Right ventricle myocardium superior (tissue), 1 donor: ENCODE data around the gene CDC45. TPM values are rescaled to one million over a fixed set of nuclear protein-coding genes. Genes with fewer than 3 reads are reported as not detected.
A peak's percentile ranks its signal among the peaks of the same experiment; 100 is the strongest.
"Not testable (repeated sequence)": the region's sequence is repeated elsewhere in the genome, so short reads cannot be mapped to it uniquely, and the experiment has no call there.

Experiments used
- ATAC-seq: fragments of 200-7000 bp; cut with Tn5 transposase; one replicate; pipeline ENCODE4 v1.9.1; 2020; ENCODE audit warnings: mild to moderate bottlenecking; ENCODE audit not compliant: poor library complexity
- DNase-seq: peaks from one replicate; pipeline ENCODE4 v3.0.0-alpha.2; 2020
- intact Hi-C: fragments of 100-400 bp; cut with DNase I; formaldehyde crosslinking; loops from one replicate; pipeline ENCODE4 v1.11.2; 2022
- long read RNA-seq: library from polyadenylated mRNA; unstranded; transcript quantifications from one replicate; pipeline ENCODE4 v2.0.0, GENCODE V29; 2021
- total RNA-seq: library from RNA; stranded (reverse); fragmentation: NEBNext Ultra II Directional; extraction: Animal tissue kit (Norgen Biotek cat#: 25700); gene quantifications from one replicate; pipeline ENCODE4 v1.2.1, GENCODE V29; 2021
- donor health status: DM: no; HTN: yes; CAD: no; lungs with severe emphysema.

CDC45 gene, protein sequence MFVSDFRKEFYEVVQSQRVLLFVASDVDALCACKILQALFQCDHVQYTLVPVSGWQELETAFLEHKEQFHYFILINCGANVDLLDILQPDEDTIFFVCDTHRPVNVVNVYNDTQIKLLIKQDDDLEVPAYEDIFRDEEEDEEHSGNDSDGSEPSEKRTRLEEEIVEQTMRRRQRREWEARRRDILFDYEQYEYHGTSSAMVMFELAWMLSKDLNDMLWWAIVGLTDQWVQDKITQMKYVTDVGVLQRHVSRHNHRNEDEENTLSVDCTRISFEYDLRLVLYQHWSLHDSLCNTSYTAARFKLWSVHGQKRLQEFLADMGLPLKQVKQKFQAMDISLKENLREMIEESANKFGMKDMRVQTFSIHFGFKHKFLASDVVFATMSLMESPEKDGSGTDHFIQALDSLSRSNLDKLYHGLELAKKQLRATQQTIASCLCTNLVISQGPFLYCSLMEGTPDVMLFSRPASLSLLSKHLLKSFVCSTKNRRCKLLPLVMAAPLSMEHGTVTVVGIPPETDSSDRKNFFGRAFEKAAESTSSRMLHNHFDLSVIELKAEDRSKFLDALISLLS
- total RNA-seq = 0.62 TPM
- long read RNA-seq = 0 reads

DNA sequence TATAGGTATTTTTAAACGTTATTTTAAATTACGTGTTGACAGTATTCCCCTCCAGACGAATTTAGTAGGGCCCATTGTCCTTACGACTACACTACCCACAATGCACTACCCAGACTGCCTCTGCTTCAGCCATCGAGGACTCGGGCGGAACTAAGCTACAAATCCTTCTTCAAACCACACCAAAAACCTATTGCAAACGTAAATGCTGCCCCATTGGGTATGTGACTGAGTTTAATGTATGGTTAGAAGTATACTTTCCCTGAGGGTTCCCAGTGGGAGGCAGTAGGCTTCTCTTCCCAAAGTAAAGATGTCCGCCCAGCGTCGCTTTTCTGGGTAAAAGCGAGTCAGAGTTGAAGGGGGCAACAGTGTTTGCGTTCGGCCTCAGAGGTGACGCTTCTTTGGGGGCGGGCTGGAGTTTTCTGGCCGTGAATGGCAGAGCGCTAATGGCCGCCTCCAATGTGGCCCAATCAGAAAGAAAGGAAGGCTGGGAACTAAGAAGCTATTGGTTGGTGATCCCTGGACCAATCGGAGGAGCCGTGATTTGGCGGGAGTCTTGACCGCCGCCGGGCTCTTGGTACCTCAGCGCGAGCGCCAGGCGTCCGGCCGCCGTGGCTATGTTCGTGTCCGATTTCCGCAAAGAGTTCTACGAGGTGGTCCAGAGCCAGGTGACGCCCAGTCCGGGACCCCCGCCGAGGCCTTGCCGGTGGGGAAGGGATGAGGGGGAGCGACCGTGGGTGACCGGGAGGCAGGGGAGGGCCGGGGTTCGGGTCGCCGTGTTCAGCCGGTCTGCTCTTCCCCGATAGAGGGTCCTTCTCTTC lies at the start of gene CDC45:
Gene CDC45, plus strand, starts transcription at position 566 of the 818 bp plus-strand sequence. Its CDS starts 49 bp downstream, at position 615.
- DNase-seq (peak; percentile 97), ATAC-seq (peak; percentile 97)
- intact Hi-C loops = loop anchor here (10.0 kb wide), 1 partner anchor 95 kb away; no protein-coding TSS in a partner anchor

DNA sequence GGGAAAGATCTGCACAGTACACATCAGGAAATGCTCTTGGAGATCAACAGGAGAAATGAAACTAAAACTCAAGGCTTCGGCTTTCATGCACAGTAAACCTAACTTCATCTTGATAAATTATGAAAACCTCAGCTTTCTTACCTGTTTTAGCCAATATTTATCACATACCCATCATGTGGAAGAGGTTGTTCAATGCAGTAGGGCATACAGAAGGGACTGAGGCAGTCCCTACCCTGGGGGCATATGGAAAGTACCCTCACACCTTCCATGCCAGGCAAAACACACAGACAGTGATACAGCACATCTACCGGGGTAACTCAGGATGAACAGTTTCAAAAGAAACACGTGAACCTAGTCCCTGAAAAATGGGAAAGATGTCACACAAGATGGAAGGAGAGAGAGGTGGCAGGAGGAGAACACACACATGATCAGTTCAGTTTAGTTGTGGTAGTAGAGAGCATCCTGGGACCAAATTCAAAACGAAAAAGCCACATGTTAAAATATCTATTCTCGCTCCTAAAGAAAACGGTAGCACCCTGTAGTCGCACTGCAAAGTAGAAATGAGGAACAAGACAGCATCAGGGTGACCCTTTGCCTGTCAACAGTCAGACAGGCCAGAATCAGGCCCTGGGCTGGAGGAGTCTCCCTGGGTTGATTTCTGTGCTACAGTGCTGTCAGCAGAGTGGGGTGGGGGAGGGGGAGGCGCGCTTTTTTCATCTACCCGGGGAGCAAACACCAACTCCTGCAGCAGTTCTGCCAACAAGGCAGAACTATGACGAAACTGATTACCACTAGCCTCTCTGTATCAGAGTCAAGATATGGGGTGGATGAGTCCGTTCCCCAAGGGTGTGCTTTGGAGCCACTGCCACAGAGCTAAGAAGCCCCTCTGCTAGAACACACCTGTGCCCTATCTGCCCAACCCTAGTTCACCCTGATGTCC lies 49.5 kb upstream of the CDC45 start:
- ATAC-seq = no peak
- DNase-seq = peak; percentile 46
- intact Hi-C loops = no loop called here

DNA sequence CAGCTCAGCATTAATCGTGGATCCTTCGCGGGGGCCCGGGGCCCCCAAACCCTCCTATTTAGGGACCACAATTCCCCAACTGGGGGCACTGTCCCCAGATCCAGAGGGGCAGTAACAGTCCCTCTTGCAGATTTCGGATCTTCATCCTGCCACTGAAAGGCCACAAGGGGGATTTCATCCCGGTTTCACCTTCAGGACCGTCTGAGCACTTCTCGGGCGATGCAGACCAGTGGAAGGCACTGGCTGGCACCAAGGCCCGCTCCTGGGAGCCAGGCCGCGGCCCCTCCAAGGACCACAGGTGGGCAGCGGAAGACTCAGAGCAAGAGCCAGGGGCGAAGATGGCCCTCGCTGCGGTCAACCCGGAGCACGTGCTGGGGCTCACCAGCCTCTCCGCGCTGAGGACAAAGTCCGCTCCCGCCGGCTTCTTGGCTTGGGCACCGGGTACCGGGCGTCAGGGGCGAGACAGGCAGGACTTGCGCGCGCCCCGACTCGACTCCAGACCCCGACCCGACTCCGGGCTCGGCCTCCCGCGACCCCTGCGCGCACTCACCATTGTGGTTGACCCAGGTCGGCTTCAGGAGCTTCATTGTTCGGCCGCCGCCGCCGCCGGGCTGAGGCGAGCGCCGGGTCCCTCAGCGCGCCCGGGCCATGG lies 48.7 kb upstream of the CDC45 start:
- DNase-seq (peak; percentile 51), ATAC-seq (no peak)
- intact Hi-C loops = no loop called here

DNA sequence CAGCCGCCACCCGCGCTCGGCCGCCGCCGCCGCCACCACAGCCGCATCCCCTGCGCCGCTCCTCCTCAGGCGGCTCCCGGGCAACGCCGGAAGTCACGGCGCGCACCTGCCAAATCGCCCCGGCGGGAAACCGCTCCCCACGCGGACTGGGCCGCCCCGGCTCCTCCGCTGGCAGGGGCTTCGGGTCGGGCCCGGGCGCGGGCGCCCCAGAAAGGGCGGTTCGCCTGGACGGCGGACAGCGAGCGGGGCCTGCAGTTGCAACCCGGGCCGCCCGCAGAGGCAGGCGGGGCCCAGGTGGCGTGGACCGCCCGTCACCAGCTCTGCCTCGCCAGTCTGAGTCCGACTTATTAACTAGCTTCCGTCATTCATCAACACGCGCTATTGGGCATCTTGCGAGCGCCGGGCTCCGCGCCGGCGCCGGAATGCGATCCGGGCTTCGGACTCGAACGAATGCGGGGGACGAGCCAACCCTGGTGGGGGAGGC lies 48.0 kb upstream of the CDC45 start, which contains the start of gene HIRA:
Gene HIRA, minus strand, starts transcription at position 85 of the 484 bp plus-strand sequence. CDS start 257 bp downstream, outside the sequence.
- intact Hi-C loops = no loop called here
- ATAC-seq = peak; percentile 86
- DNase-seq = peak; percentile 88

DNA sequence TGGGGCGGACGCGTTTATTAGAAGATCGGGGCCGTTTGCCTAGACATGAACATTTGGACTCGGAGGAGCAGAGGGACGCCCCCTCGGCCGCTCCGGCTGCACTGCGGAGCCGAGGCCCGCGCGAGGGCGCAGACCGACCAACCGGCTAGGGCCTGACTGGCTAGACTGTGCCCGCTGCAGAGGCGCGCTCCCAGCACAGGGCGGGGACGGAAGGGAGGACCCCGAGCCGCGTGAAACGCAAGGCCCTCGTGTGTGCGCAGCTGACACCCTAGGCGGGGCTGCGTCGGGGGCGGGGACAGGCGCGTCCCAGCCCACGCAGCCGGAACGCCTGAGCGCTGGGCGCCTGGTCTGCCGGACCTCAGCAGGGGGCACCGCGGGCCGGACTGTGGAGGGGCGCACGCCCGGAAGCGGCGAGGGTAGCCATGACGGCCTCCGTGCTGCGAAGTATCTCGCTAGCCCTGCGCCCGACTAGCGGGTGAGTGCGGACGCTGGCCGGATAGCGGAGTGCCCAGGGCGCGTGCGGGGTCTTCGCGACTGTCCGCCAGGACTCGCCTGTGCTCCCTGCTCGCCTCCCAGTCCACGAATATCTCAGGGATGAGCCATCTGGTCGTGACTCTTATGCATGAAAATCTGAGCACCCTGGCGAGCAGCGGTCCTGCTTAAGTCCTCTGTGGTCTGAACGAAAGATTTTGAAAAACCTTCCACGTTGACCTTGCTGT lies 47.4 kb upstream of the CDC45 start, which contains the start of gene MRPL40:
Gene MRPL40, plus strand, starts transcription at position 413 of the 719 bp plus-strand sequence. Its CDS starts 10 bp downstream, at position 423.
- intact Hi-C loops = no loop called here
- ATAC-seq = peak; percentile 97
- peak; percentile 96 for DNase-seq

DNA sequence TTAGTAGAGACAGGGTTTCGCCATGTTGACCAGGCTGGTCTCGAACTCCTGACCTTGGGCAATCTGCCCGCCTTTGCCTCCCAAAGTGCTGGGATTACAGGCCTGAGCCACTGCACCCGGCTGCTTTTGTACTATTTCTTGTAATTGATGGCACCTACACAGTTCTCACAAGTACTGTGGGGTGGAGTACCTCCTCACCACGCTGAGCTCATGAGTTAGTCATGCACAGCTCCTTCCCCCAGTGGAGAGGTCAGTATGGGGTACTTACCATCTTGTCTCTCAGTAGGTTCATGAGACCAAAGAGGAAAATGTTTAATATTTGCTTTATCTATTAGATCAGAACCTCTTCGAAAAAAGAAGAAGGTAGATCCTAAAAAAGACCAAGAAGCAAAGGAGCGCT lies 45.3 kb upstream of the CDC45 start:
- intact Hi-C loops = no loop called here
- ATAC-seq (no peak), DNase-seq (no peak)

DNA sequence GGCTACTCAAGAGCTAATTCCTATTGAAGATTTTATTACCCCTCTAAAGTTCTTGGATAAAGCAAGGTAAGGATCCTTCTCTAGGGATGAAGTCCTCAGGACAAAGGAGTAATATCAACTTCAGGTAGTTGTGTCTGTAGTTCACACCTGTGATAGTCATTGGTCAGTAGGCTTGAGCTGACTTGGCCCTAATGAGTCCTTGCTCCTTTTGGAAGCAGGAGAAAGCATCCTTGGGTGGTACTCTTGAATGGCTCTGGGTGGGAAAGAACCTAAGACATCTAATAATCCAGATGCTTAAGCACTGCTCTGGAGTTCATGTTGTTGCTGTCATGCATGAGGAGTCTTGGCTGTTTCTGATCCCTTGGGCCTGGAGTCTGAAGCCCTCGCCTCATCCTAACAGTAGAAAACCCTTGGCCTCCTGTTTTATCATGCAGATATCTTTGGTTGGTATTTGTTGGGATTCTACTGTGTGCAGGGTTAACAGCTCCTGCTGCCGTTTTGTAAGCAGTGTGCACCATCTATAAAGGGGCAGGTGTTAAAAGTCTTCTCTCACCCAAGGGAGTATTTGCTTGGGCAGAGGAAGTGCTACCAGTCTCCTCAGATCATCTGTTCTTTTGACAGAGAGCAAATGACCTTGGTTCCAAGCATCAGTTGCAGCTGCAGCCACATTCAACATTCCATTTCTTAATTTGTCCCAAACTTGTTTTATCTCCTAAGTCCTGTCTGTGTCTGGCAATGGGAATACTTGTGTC lies 44.7 kb upstream of the CDC45 start:
- intact Hi-C loops = no loop called here
- ATAC-seq (no peak), DNase-seq (no peak)

DNA sequence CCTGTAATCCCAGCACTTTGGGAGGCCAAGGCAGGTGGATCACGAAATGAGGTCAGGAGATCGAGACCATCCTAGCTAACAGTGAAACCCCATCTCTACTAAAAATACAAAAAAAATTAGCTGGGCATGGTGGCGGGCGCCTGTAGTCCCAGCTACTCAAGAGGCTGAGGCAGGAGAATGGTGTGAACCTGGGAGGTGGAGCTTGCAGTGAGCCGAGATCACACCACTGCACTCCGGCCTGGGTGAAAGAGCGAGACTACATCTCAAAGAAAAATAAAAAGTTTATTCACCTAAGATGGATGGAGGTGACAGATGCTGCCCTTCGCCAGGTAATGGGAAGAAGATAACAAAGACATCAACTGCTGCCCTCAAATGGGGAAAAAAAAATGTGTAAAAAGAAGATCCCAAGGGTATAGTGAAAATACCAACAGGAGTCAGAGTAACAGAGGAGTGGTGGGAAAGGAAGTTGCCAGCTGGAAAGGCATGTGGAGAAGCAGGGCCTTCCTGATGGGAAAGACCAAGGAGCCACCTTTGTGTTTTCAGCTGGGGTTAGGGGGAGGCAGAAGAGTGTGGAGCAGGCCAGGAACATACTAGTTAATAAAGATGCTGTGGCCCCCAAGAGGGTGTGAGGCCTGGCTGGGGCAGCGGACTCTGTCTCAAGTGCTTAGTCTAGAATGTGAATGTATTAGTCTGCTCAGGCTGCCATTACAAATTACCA lies 43.1 kb upstream of the CDC45 start:
- DNase-seq, intact Hi-C loops, ATAC-seq: not testable (repeated sequence)

DNA sequence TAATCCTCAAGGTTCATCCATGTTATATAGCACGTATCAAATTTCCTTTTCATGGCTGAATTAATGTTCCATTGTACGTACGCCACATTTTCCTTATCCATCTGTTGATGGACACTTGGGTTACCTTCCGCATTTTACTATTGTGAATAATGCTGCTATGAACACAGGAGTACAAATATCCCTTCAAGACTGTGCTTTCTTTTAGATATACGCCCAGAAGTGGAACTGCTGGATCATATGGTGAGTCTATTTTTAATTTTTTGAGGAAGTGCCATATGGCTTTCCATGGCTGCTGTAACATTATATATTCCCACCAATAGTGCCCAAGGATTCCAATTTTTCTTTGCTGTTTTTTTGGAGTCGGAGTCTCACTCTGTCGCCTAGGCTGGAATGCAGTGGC lies 41.4 kb upstream of the CDC45 start:
- ATAC-seq (no peak), DNase-seq (no peak)
- intact Hi-C loops = no loop called here

DNA sequence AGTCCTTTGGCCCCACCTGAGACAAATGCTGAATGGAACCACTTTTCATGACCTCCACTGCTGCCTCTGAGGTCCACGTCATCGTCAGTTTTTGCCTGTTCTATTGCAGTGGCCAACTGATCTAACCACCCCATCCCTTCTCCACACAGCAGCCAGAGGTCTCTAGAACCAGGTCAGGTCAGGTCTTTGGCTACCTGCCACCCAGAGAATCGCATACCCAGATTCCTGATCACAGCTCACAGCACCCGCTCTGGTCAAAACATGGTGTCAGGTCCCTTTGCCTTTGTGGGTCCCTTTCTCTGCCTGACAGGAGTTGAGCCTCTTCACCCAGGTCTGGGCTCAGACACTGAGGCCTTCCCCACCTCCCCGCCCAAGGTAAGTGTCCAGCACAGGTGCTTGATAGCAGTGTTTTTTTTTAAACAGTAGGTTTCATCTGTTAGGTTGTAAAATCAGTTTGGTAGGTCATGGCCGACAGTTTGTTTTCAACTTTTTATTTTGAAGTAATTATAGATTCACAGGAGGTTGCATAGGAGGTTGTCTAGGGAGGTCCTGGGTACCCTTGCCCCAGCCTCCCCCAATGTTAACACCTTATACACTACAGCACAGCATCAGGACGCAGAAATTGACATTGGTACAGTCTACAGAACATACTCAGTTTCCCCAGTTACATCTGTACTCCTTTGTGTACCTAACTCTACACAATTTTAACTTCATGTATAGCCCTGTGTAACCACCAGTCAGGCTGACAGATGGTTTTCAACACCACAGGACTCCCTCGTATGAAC lies 39.1 kb upstream of the CDC45 start:
- peak; percentile 45 for ATAC-seq
- intact Hi-C loops = no loop called here
- DNase-seq = no peak

DNA sequence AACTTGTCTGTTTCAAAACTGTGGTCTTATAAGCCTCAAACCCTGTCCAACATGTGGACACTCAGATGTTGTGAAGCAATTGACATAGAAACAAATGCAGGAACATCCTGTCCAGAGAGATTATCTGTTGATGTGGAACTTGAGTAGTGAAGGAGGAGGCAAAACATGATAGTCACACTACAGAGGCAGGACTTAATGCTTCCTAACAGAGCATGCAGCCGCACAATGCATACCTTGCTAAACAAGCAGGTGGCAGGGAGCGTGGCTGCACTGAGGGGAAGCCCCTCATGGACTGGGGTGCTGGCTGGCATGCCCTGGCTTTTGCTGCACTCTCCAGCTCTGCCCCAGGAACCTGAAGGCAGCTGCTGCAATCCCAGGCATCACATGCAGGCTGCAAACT lies 37.6 kb upstream of the CDC45 start:
- intact Hi-C loops = no loop called here
- ATAC-seq = no peak
- no peak for DNase-seq

DNA sequence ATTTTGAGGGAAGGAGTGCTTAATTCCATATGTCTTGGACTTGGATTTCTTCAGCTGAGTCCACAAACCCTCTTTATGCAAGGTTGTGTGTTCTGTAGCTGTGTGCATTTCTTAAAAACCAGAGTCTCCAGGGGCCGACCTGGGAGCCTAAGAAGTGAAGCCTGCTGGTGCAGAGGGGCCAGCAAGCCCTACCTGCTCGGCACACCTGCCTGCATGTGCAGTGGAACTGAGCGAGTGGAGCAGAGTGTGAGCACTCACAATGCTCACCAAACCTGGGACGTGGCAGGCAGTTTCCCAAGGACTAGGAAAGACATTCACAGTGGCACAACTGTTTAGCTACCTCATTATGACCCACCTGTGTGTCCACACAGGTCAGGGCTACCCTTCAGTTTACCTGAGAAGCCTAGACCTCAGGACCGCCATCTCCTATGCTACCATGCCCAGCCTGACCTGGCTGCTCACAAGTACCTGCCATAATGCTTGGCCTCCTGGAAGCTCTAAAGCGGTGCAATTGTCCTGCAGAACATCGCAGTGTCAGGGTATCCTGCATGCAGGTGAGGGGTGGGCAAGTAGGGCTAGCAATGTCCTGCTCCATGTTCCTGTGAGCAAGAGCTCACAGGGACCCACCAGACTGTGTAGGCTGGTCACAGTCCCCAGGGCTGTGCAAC lies 36.0 kb upstream of the CDC45 start:
- ATAC-seq (no peak), DNase-seq (no peak)
- intact Hi-C loops = no loop called here

DNA sequence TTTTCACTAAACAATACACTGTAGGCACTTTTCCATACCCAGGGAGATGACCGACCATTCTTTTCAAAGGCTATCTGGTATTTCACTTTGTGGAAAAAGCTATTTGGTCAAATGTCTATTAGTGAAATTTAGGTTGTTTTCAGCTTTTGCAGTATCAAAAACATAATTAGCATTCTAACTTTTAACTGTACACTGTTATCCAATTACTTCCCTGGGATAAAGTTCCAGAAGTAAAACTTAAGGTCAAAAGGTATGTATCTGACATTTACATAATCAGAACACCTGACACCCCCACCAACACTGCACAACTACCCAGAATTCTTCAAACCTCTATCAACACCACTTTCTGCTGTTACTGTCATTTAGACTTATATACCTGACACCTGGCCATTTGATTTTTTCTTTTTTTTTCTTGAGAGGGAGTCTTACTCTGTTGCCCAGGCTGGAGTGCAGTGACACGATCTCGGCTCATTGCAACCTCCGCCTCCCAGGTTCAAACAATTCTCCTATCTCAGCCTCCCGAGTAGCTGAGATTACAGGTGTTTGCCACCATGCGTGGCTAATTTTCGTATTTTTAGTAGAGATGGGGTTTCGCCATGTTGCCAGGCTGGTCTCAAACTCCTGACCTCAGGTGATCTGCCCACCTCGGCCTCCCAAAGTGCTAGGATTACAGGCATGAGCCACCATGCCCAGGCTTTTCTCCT lies 34.3 kb upstream of the CDC45 start:
- ATAC-seq, DNase-seq, intact Hi-C loops: not testable (repeated sequence)
